ENCODE measurements around the gene ATF6. TPM values are rescaled to one million over a fixed set of nuclear protein-coding genes. Genes with fewer than 3 reads are reported as not detected.

ATF6 gene
- total RNA-seq, 5 donors from 2014 or later (not counting 1 experiment from before 2014, with no cell fraction given) = 18.7 to 27.6 (median 21.9) TPM

DNA sequence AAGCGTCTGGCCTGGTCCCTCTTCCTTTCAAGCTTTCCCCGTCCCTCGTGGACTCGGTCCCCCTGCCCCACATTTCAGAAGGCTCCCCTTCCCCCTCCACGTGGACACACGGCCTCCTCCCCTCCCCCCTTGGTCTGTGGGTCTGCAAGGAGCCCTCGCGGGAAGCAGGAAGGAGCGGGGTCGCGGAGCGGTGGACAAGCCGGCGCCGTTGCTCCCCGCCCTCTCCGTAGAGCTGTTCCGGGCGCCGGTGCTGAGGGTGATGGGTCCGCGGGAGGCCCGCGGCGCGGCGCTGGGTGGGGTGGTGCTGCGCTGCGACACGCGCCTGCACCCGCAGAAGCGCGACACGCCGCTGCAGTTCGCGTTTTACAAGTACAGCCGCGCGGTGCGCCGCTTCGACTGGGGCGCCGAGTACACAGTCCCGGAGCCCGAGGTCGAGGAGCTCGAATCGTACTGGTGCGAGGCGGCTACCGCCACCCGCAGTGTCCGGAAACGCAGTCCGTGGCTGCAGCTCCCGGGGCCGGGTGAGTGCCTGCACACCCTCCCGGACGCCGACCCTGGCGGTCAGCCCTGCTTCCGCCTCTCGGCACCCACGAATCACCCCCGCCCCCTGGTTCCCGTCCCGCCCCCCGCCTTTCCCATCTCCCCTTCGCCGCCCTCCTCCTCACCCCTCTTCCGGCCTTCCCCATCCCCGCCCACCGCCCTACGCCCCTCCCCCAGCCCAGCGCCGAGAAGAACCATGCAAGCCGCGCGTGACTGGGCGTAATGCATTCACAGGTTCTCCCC lies 39.5 kb upstream of the ATF6 start:
- H3K4me3 ChIP-seq (ENCODE audit: control insufficient read depth in 1 of 2, extremely low read depth in 1 of 2, low read length in 1 of 2) = peak overlapping the region; percentile 77 to 92

DNA sequence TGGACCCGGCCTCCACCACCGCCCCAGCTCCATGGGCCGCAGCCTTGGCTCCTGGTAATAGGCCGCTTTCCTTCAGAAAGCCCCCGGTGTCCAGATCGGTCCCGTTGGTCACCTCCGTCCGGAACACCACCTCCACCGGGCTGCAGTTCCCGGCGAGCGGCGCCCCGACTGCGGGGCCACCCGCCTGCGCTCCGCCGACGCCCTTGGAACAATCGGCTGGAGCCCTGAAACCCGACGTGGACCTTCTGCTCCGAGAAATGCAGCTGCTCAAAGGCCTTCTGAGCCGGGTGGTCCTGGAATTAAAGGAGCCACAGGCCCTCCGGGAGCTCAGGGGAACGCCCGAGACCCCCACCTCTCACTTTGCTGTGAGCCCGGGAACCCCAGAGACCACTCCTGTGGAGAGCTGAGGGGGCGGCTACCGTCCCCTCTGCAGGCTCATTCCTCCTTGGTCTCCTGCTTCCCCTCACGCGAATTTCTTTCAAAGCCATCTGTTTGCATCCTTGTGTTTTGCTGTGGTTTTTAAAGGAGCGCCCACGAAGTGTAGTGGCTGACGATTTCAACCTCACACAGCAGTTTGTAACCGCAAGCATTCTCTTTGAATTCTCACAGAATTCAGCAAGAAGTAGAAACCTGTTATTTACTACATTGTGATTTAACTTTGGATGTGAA lies 38.7 kb upstream of the ATF6 start:
- peak overlapping the region; percentile 90 to 97 for H3K27ac Mint-ChIP-seq
- ATAC-seq (replicated peaks in 1 of 4) (peak; percentile 30 to 61 (median 46)), DNase-seq (peak; percentile 10 to 80 (median 39))
- H3K27me3 Mint-ChIP-seq = peaks cover 0 to 3% of the 10 kb centered on the region in 2 donors
- CTCF ChIA-PET = interaction anchor here (0.8 to 3.1 kb wide), 4 partner anchors 9 to 104 kb away, joined by 3 to 34 read pairs (median 4); no protein-coding TSS in a partner anchor
- H3K36me3 Mint-ChIP-seq = no peaks in the 10 kb centered on the region
- Histone ChIP-seq H3K4me3 (ENCODE audit: control insufficient read depth in 1 of 2, extremely low read depth in 1 of 2, low read length in 1 of 2) (peak overlapping the region; percentile 75 to 77), H3K9me3 (no peaks in the 10 kb centered on the region), H3K27ac (ENCODE audit: low read length) (peak overlapping the region; percentile 57), H3K27me3 (replicated peaks in 1 of 2; ENCODE audit: control insufficient read depth in 2 of 2, extremely low read depth in 1 of 2, insufficient read depth in 2 of 2, low read length in 1 of 2) (peaks cover 8 to 11% of the 10 kb centered on the region in 2 experiments), H3K36me3 (ENCODE audit: control insufficient read depth in 2 of 2, extremely low read depth in 1 of 2, insufficient read depth in 1 of 2, low read length in 1 of 2) (no peaks in the 10 kb centered on the region), H3K4me1 (ENCODE audit: control insufficient read depth in 1 of 2, extremely low read depth in 1 of 2, insufficient read depth in 2 of 2, low read length in 2 of 2) (peaks cover 9 to 41% of the 10 kb centered on the region in 2 experiments)
- H3K4me3 Mint-ChIP-seq = peak overlapping the region; percentile 91 to 98 (median 95)
- no peaks in the 10 kb centered on the region for H3K9me3 Mint-ChIP-seq
- peaks cover 34 to 54% (median 42%) of the 10 kb centered on the region in 3 donors for H3K4me1 Mint-ChIP-seq
- WGBS (ENCODE audit: insufficient coverage) = under 1% methylated on average over 31 of the region's 38 CpGs
- POLR2A ChIA-PET = no interaction called here

More for the DNA sequence above, 39.5 kb upstream of the ATF6 start:
- H3K27me3 ChIP-seq (replicated peaks in 1 of 2; ENCODE audit: control insufficient read depth in 2 of 2, extremely low read depth in 1 of 2, insufficient read depth in 2 of 2, low read length in 1 of 2) = peaks cover 8 to 11% of the 10 kb centered on the region in 2 experiments
- peak; percentile 35 to 81 (median 64) for DNase-seq
- peak overlapping the region; percentile 57 for H3K27ac ChIP-seq (ENCODE audit: low read length)
- no peaks in the 10 kb centered on the region for H3K36me3 ChIP-seq (ENCODE audit: control insufficient read depth in 2 of 2, extremely low read depth in 1 of 2, insufficient read depth in 1 of 2, low read length in 1 of 2)
- peaks cover 0 to 3% of the 10 kb centered on the region in 2 donors for H3K27me3 Mint-ChIP-seq
- peak; percentile 69 to 74 (median 73) for ATAC-seq (replicated peaks in 1 of 4)
- peaks cover 34 to 55% (median 42%) of the 10 kb centered on the region in 3 donors for H3K4me1 Mint-ChIP-seq
- peaks cover 9 to 41% of the 10 kb centered on the region in 2 experiments for H3K4me1 ChIP-seq (ENCODE audit: control insufficient read depth in 1 of 2, extremely low read depth in 1 of 2, insufficient read depth in 2 of 2, low read length in 2 of 2)
- under 1% methylated on average over 62 of the region's 83 CpGs for WGBS (ENCODE audit: insufficient coverage)
- ChIA-PET CTCF (interaction anchor here (0.6 to 3.1 kb wide), 8 partner anchors 10 to 1478 kb away, joined by 3 to 34 read pairs (median 4); partner anchors contain the start of gene DUSP12 (in 1 of the 2)), POLR2A (interaction anchor here in 1 of 2 donors (0.6 kb wide), 1 partner anchor 81 kb away, joined by 3 read pairs; no protein-coding TSS in a partner anchor)
- peak overlapping the region; percentile 91 to 98 (median 95) for H3K4me3 Mint-ChIP-seq
- H3K9me3 Mint-ChIP-seq = no peaks in the 10 kb centered on the region
- H3K36me3 Mint-ChIP-seq = no peaks in the 10 kb centered on the region
- no peaks in the 10 kb centered on the region for H3K9me3 ChIP-seq
- H3K27ac Mint-ChIP-seq = peak overlapping the region; percentile 86 to 90

DNA sequence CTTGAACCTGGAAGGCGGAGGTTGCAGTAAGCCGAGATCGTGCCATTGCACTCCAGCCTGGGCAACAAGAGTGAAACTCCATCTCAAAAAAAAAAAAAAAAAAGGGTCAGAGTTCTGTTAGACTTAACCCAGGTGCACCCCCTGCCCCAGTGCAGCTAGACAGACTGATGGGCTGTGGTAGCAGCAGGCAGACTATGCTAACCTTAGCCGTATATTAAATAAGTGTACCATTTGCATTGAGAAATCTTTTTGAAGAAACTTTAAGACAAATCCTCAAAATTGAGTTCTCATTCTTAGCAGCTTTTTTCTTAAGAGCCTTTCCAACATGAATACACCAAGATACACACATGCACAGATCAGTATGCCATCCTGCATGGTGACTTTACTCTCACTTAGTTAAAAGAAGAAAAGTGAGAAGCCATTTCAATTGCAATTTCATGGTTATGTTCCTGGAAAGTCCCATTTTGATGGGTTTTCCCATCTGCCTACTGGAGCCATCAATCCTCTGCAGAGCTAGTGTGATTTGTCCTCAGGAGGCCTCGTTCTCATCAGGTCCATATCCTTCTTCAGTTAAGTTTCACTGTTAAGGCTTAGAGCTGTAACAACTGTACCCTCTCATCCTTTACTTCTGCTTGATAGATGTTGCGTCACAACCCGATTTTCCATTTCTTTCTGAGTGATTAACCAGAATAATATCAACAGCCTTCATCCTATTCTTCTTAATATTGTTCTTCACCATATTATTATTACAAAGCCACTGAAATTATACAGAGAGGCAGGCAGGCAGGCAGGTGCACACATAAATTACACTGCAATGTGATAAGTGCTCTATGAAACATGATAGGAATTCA lies 37.5 kb upstream of the ATF6 start:
- H3K4me3 ChIP-seq (ENCODE audit: control insufficient read depth in 1 of 2, extremely low read depth in 1 of 2, low read length in 1 of 2) = no peak overlapping the region
- Mint-ChIP-seq H3K27ac (peak overlapping the region in 1 of 2 donors; percentile 9), H3K4me1 (peaks cover 34 to 54% (median 42%) of the 10 kb centered on the region in 3 donors), H3K4me3 (peak overlapping the region in 1 of 3 donors; percentile 98), H3K36me3 (no peaks in the 10 kb centered on the region), H3K27me3 (peaks cover 3 to 4% of the 10 kb centered on the region in 2 donors), H3K9me3 (no peaks in the 10 kb centered on the region)
- 56% methylated on average over 1 of the region's 7 CpGs for WGBS (ENCODE audit: insufficient coverage)
- ChIA-PET POLR2A (no interaction called here), CTCF (interaction anchor here in 1 of 2 donors (1.3 kb wide), 1 partner anchor 10 kb away, joined by 5 read pairs; no protein-coding TSS in a partner anchor)
- H3K27me3 ChIP-seq (replicated peaks in 1 of 2; ENCODE audit: control insufficient read depth in 2 of 2, extremely low read depth in 1 of 2, insufficient read depth in 2 of 2, low read length in 1 of 2) = peaks cover 5 to 8% of the 10 kb centered on the region in 2 experiments
- ATAC-seq (replicated peaks in 1 of 4) = no peak
- no peaks in the 10 kb centered on the region for H3K36me3 ChIP-seq (ENCODE audit: control insufficient read depth in 2 of 2, extremely low read depth in 1 of 2, insufficient read depth in 1 of 2, low read length in 1 of 2)
- H3K27ac ChIP-seq (ENCODE audit: low read length) = no peak overlapping the region
- peaks cover 9 to 41% of the 10 kb centered on the region in 2 experiments for H3K4me1 ChIP-seq (ENCODE audit: control insufficient read depth in 1 of 2, extremely low read depth in 1 of 2, insufficient read depth in 2 of 2, low read length in 2 of 2)
- H3K9me3 ChIP-seq = no peaks in the 10 kb centered on the region
- peak in 1 of 35 experiments; percentile 33 for DNase-seq

DNA sequence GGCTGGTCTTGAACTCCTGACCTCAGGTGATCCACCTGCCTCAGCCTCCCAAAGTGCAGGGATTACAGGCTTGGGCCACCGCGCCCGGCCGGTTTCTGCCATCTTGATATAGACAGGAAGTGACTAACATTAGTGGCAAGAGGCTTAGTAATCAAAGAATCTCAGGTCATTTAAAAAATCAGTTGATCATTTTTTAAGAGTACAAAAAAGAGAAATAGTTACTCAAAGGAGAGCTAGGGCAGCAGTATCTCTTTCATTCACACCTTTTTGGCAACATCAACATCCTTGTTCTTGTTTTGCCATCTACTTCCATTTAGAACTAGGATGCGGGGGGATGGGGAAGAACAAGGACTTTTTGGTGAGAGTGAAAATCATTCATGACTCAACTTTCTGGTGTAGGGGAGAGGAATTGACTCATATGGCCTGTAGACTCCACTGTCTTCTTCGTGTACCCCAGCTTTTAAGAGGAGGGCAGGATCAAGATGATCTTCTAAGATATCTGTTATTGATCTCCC lies 36.0 kb upstream of the ATF6 start:
- peak overlapping the region in 1 of 3 donors; percentile 2 for H3K4me3 Mint-ChIP-seq
- POLR2A ChIA-PET = interaction anchor here (0.6 kb wide), 2 partner anchors 20 to 691 kb away, joined by 3 to 8 read pairs; partner anchors contain the start of gene DUSP12 (in 1 of the 2)

DNA sequence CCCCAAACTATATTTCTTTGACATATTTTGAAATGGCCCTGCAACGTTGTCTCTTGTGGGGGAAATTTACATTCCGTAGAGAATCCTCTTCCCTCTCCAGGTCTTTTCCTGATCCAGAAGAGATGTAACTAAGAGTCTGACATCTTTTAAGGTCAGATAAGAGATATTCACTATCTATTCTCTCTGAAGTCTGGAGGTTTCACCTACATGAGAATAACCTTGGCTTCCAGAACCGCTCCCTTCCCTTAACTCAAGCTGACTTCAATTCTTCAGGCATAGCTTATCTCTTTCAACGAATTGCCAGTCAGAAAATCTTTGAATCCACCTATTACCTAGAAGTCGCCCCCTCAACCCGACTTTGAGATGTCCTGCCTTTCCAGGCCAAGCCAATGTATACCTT lies 34.9 kb upstream of the ATF6 start:
- WGBS (ENCODE audit: insufficient coverage) = no CpG with 5 or more reads among the region's 6 CpGs
- DNase-seq = no peak
- Mint-ChIP-seq H3K4me1 (peaks cover 22 to 41% (median 37%) of the 10 kb centered on the region in 3 donors), H3K27ac (peak overlapping the region in 1 of 2 donors; percentile 32), H3K9me3 (no peaks in the 10 kb centered on the region), H3K36me3 (no peaks in the 10 kb centered on the region), H3K27me3 (peaks cover 4 to 5% of the 10 kb centered on the region in 2 donors), H3K4me3 (no peak overlapping the region)
- Histone ChIP-seq H3K27me3 (replicated peaks in 1 of 2; ENCODE audit: control insufficient read depth in 2 of 2, extremely low read depth in 1 of 2, insufficient read depth in 2 of 2, low read length in 1 of 2) (peaks cover 0 to 5% of the 10 kb centered on the region in 2 experiments), H3K9me3 (no peaks in the 10 kb centered on the region), H3K36me3 (ENCODE audit: control insufficient read depth in 2 of 2, extremely low read depth in 1 of 2, insufficient read depth in 1 of 2, low read length in 1 of 2) (no peaks in the 10 kb centered on the region), H3K4me1 (ENCODE audit: control insufficient read depth in 1 of 2, extremely low read depth in 1 of 2, insufficient read depth in 2 of 2, low read length in 2 of 2) (peaks cover 8 to 28% of the 10 kb centered on the region in 2 experiments), H3K27ac (ENCODE audit: low read length) (no peak overlapping the region), H3K4me3 (ENCODE audit: control insufficient read depth in 1 of 2, extremely low read depth in 1 of 2, low read length in 1 of 2) (no peak overlapping the region)
- no peak for ATAC-seq (replicated peaks in 1 of 4)
- POLR2A ChIA-PET = no interaction called here
- CTCF ChIA-PET = no interaction called here

More for the DNA sequence above, 36.0 kb upstream of the ATF6 start:
- peak in 1 of 35 experiments; percentile 32 for DNase-seq
- ATAC-seq (replicated peaks in 1 of 4) = no peak
- H3K27me3 Mint-ChIP-seq = peaks cover 3 to 4% of the 10 kb centered on the region in 2 donors
- no peak overlapping the region for H3K27ac ChIP-seq (ENCODE audit: low read length)
- peak overlapping the region; percentile 56 to 58 for H3K27ac Mint-ChIP-seq
- H3K36me3 Mint-ChIP-seq = no peaks in the 10 kb centered on the region
- H3K4me3 ChIP-seq (ENCODE audit: control insufficient read depth in 1 of 2, extremely low read depth in 1 of 2, low read length in 1 of 2) = no peak overlapping the region
- peaks cover 34 to 50% (median 42%) of the 10 kb centered on the region in 3 donors for H3K4me1 Mint-ChIP-seq
- H3K9me3 Mint-ChIP-seq = no peaks in the 10 kb centered on the region
- H3K9me3 ChIP-seq = no peaks in the 10 kb centered on the region
- WGBS (ENCODE audit: insufficient coverage) = no CpG with 5 or more reads among the region's 6 CpGs
- no peaks in the 10 kb centered on the region for H3K36me3 ChIP-seq (ENCODE audit: control insufficient read depth in 2 of 2, extremely low read depth in 1 of 2, insufficient read depth in 1 of 2, low read length in 1 of 2)
- CTCF ChIA-PET = interaction anchor here (0.7 kb wide), 2 partner anchors 11 to 1932 kb away, joined by 3 to 6 read pairs; no protein-coding TSS in a partner anchor
- H3K4me1 ChIP-seq (ENCODE audit: control insufficient read depth in 1 of 2, extremely low read depth in 1 of 2, insufficient read depth in 2 of 2, low read length in 2 of 2) = peaks cover 9 to 40% of the 10 kb centered on the region in 2 experiments
- peaks cover 5 to 7% of the 10 kb centered on the region in 2 experiments for H3K27me3 ChIP-seq (replicated peaks in 1 of 2; ENCODE audit: control insufficient read depth in 2 of 2, extremely low read depth in 1 of 2, insufficient read depth in 2 of 2, low read length in 1 of 2)
